RWPE2 (cell line): ENCODE results near the gene CYP4X1.

Experiments used
- ATAC-seq: fragments of 200-7000 bp; cut with Tn5 transposase; 3 replicates; pipeline ENCODE4 v1.9.1; 2021; ENCODE audit warnings: low read depth
- DNase-seq: peaks from one replicate; pipeline ENCODE4 v3.0.0-alpha.2; 2020; ENCODE audit warnings: low spot score
- H3K27ac ChIP-seq: fragments of 450-650 bp; 2 replicates; pipeline ENCODE4 v1.5.1; 2017; ENCODE audit warnings: mild to moderate bottlenecking; ENCODE audit not compliant: poor library complexity, severe bottlenecking
- H3K27me3 ChIP-seq: fragments of 250-450 bp; sonication (Bioruptor Pico); 2 replicates; pipeline ENCODE4 v1.5.1; 2021; ENCODE audit warnings: mild to moderate bottlenecking, moderate library complexity; ENCODE audit not compliant: insufficient read depth, poor library complexity, severe bottlenecking
- H3K36me3 ChIP-seq: fragments of 250-450 bp; sonication (Bioruptor Pico); 2 replicates; pipeline ENCODE4 v1.5.1; 2020; ENCODE audit warnings: low read depth, mild to moderate bottlenecking, moderate library complexity
- H3K4me1 ChIP-seq: fragments of 250-450 bp; sonication (Bioruptor Pico); 2 replicates; pipeline ENCODE4 v1.5.1; 2021; ENCODE audit warnings: mild to moderate bottlenecking, moderate library complexity; ENCODE audit not compliant: insufficient read depth, poor library complexity, severe bottlenecking
- H3K4me3 ChIP-seq: fragments of 250-450 bp; sonication (Bioruptor Pico); 2 replicates; pipeline ENCODE4 v1.5.1; 2021; ENCODE audit warnings: mild to moderate bottlenecking, moderate library complexity; ENCODE audit not compliant: severe bottlenecking
- H3K9me3 ChIP-seq: fragments of 250-450 bp; sonication (Bioruptor Pico); 2 replicates; pipeline ENCODE4 v1.5.1; 2021; ENCODE audit warnings: mild to moderate bottlenecking, moderate library complexity; ENCODE audit not compliant: severe bottlenecking
- CTCF ChIP-seq: fragments of 450-650 bp; IDR thresholded peaks from one replicate; pipeline ENCODE4 v1.5.1; 2017; ENCODE audit warnings: mild to moderate bottlenecking, moderate library complexity; ENCODE audit not compliant: poor library complexity, severe bottlenecking

CYP4X1 gene

GRCh38 chr1:47013293-47013692 is 10.2 kb upstream of the CYP4X1 start:
- ATAC-seq = peak; percentile 57; the same call in 2 of the 3 replicates
- no peaks in the 10 kb centered on the region for H3K27me3 ChIP-seq
- H3K9me3 ChIP-seq = no peaks in the 10 kb centered on the region
- TF ChIP-seq CTCF = no peak
- no peak overlapping the region for H3K27ac ChIP-seq
- no peaks in the 10 kb centered on the region for H3K36me3 ChIP-seq
- no peak overlapping the region for H3K4me3 ChIP-seq
- no peaks in the 10 kb centered on the region for H3K4me1 ChIP-seq
- DNase-seq = no peak

- H3K27ac ChIP-seq = no peak overlapping the region
- H3K27me3 ChIP-seq = no peaks in the 10 kb centered on the region
- H3K9me3 ChIP-seq = no peaks in the 10 kb centered on the region
- ATAC-seq = no peak
- H3K4me1 ChIP-seq = no peaks in the 10 kb centered on the region
- no peak for DNase-seq
- TF ChIP-seq CTCF = no peak
- H3K36me3 ChIP-seq = no peaks in the 10 kb centered on the region
- no peak overlapping the region for H3K4me3 ChIP-seq
Observed at GRCh38 chr1:47021070-47021469, 2.4 kb upstream of the CYP4X1 start.

- no peak for TF ChIP-seq CTCF
- H3K4me3 ChIP-seq = peak overlapping the region; percentile 25
- no peaks in the 10 kb centered on the region for H3K27me3 ChIP-seq
- no peaks in the 10 kb centered on the region for H3K36me3 ChIP-seq
- DNase-seq = no peak
- H3K9me3 ChIP-seq = no peaks in the 10 kb centered on the region
- no peak for ATAC-seq
- H3K4me1 ChIP-seq = no peaks in the 10 kb centered on the region
- no peak overlapping the region for H3K27ac ChIP-seq
Observed at GRCh38 chr1:47024141-47024801, 802 bp downstream of the CYP4X1 start.

GRCh38 chr1:47030170-47030805 is 6.8 kb downstream of the CYP4X1 start:
- no peak for TF ChIP-seq CTCF
- no peaks in the 10 kb centered on the region for H3K27me3 ChIP-seq
- ATAC-seq (peak; percentile 21; the same call in 2 of the 3 replicates), DNase-seq (no peak)
- no peaks in the 10 kb centered on the region for H3K36me3 ChIP-seq
- H3K9me3 ChIP-seq = no peaks in the 10 kb centered on the region
- no peak overlapping the region for H3K4me3 ChIP-seq
- peak overlapping the region; percentile 67 for H3K27ac ChIP-seq
- H3K4me1 ChIP-seq = peaks cover 24% of the 10 kb centered on the region

- Histone ChIP-seq H3K36me3 (no peaks in the 10 kb centered on the region), H3K27me3 (no peaks in the 10 kb centered on the region), H3K4me3 (no peak overlapping the region), H3K9me3 (no peaks in the 10 kb centered on the region), H3K4me1 (peaks cover 24% of the 10 kb centered on the region), H3K27ac (peak overlapping the region; percentile 67)
- DNase-seq (no peak), ATAC-seq (peak; percentile 92)
- TF ChIP-seq CTCF = no peak
Observed at GRCh38 chr1:47031059-47031458, 7.6 kb downstream of the CYP4X1 start.
